ENCODE data around the gene FAM174C.

Gene FAM174C

GRCh38 chr19:1263188-1263587, 12.1 kb upstream of the FAM174C start:
- H3K4me3 ChIP-seq (ENCODE audit: control insufficient read depth, low read depth, low read length), result no peak overlapping the region
- DNase-seq (ENCODE audit: low read depth), result no peak
- TF ChIP-seq, protein P1, sequence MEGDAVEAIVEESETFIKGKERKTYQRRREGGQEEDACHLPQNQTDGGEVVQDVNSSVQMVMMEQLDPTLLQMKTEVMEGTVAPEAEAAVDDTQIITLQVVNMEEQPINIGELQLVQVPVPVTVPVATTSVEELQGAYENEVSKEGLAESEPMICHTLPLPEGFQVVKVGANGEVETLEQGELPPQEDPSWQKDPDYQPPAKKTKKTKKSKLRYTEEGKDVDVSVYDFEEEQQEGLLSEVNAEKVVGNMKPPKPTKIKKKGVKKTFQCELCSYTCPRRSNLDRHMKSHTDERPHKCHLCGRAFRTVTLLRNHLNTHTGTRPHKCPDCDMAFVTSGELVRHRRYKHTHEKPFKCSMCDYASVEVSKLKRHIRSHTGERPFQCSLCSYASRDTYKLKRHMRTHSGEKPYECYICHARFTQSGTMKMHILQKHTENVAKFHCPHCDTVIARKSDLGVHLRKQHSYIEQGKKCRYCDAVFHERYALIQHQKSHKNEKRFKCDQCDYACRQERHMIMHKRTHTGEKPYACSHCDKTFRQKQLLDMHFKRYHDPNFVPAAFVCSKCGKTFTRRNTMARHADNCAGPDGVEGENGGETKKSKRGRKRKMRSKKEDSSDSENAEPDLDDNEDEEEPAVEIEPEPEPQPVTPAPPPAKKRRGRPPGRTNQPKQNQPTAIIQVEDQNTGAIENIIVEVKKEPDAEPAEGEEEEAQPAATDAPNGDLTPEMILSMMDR (IDR thresholded peaks at IDR 0.05; ENCODE audit: control insufficient read depth, insufficient read depth, low read depth, low read length, missing control alignments), result no peak

GRCh38 chr19:1264801-1265614, 10.3 kb upstream of the FAM174C start:
- no peak overlapping the region for H3K4me3 ChIP-seq (ENCODE audit: control insufficient read depth, low read depth, low read length)
- TF ChIP-seq, protein P1 (IDR thresholded peaks at IDR 0.05; ENCODE audit: control insufficient read depth, insufficient read depth, low read depth, low read length, missing control alignments), result no peak
- no peak for DNase-seq (ENCODE audit: low read depth)

- TF ChIP-seq, protein P1 (IDR thresholded peaks at IDR 0.05; ENCODE audit: control insufficient read depth, insufficient read depth, low read depth, low read length, missing control alignments), result no peak
- DNase-seq (ENCODE audit: low read depth), result no peak
- H3K4me3 ChIP-seq (ENCODE audit: control insufficient read depth, low read depth, low read length), result peak overlapping the region; percentile 53
Measured at GRCh38 chr19:1265615-1266128, 9.7 kb upstream of the FAM174C start.

- H3K4me3 ChIP-seq (ENCODE audit: control insufficient read depth, low read depth, low read length), result peak overlapping the region; percentile 53
- TF ChIP-seq, protein P1 (IDR thresholded peaks at IDR 0.05; ENCODE audit: control insufficient read depth, insufficient read depth, low read depth, low read length, missing control alignments), result no peak
- DNase-seq (ENCODE audit: low read depth), result no peak
Measured at GRCh38 chr19:1266129-1266915, 9.0 kb upstream of the FAM174C start.

- no peak for DNase-seq (ENCODE audit: low read depth)
- TF ChIP-seq, protein P1 (IDR thresholded peaks at IDR 0.05; ENCODE audit: control insufficient read depth, insufficient read depth, low read depth, low read length, missing control alignments), result peak; percentile 71
Measured at GRCh38 chr19:1266916-1267476, 8.3 kb upstream of the FAM174C start.

GRCh38 chr19:1267477-1268225, 7.7 kb upstream of the FAM174C start:
- TF ChIP-seq, protein P1 (IDR thresholded peaks at IDR 0.05; ENCODE audit: control insufficient read depth, insufficient read depth, low read depth, low read length, missing control alignments), result no peak
- no peak for DNase-seq (ENCODE audit: low read depth)
- H3K4me3 ChIP-seq (ENCODE audit: control insufficient read depth, low read depth, low read length), result peak overlapping the region; percentile 53

More at GRCh38 chr19:1266916-1267476, 8.3 kb upstream of the FAM174C start:
- H3K4me3 ChIP-seq (ENCODE audit: control insufficient read depth, low read depth, low read length), result peak overlapping the region; percentile 53
